IMR-90 (cell line): Measurements from ENCODE around the gene WASF1. TPM values are rescaled to one million over a fixed set of nuclear protein-coding genes. Genes with fewer than 3 reads are reported as not detected.

Experiments used
- ATAC-seq: fragments of 200-7000 bp; cut with Tn5 transposase; 2 replicates; pipeline ENCODE4 v1.9.1; 2020; ENCODE audit warnings: low read depth, mild to moderate bottlenecking, moderate library complexity
- BruUV-seq: library from RNA; stranded (reverse); fragments of 400-500 nt; replicated peaks from 2 replicates; lab custom pipeline; 2021; lab: Mats Ljungman, UMichigan
- CTCF ChIA-PET: fragments of 300-600 bp; formaldehyde crosslinking; extraction: SDS; loops from one replicate; lab custom pipeline; 2021; ENCODE audit warnings: antibody characterized with exemption; lab: Yijun Ruan, JAX
- POLR2A ChIA-PET: fragments of 300-600 bp; sonication (Branson Sonifier 250); formaldehyde crosslinking; loops from one replicate; lab custom pipeline; 2022; ENCODE audit warnings: antibody characterized with exemption; ENCODE audit not compliant: unreplicated experiment; lab: Charles Lee
- DNase-seq: peaks from one replicate; pipeline ENCODE4 v3.0.0; 2013
- H2AFZ ChIP-seq: replicated peaks from 2 replicates; pipeline ENCODE3; 2013; ENCODE audit warnings: low read length, mild to moderate bottlenecking; ENCODE audit not compliant: poor library complexity
- H2AK5ac ChIP-seq: 2 replicates; pipeline ENCODE4 v1.6.1; 2013; ENCODE audit warnings: low read depth, low read length, inconsistent platforms
- H2AK9ac ChIP-seq: replicated peaks from 2 replicates; pipeline ENCODE3; 2013; ENCODE audit warnings: mild to moderate bottlenecking, low read depth, low read length, moderate library complexity; ENCODE audit not compliant: poor library complexity
- H2BK120ac ChIP-seq: 2 replicates; pipeline ENCODE4 v1.6.1; 2013; ENCODE audit warnings: low read depth, low read length, inconsistent platforms
- H2BK15ac ChIP-seq: 3 replicates; pipeline ENCODE4 v1.6.1; 2013; ENCODE audit warnings: low read depth, low read length, inconsistent platforms
- H2BK20ac ChIP-seq: 2 replicates; pipeline ENCODE4 v1.6.1; 2013; ENCODE audit warnings: low read depth, mild to moderate bottlenecking, inconsistent platforms, low read length, moderate library complexity
- H2BK5ac ChIP-seq: 2 replicates; pipeline ENCODE4 v1.6.1; 2013; ENCODE audit warnings: mild to moderate bottlenecking, low read depth, low read length, inconsistent platforms; ENCODE audit not compliant: poor library complexity, severe bottlenecking
- H3K14ac ChIP-seq: replicated peaks from 2 replicates; pipeline ENCODE4 v1.6.1; 2013; ENCODE audit warnings: low read depth, low read length, inconsistent platforms
- H3K18ac ChIP-seq: 2 replicates; pipeline ENCODE4 v1.6.1; 2013; ENCODE audit warnings: low read depth, low read length, control low read depth
- H3K23ac ChIP-seq: 2 replicates; pipeline ENCODE4 v1.6.1; 2013; ENCODE audit warnings: low read depth, low read length, inconsistent platforms
- H3K27ac ChIP-seq: 2 replicates; pipeline ENCODE4 v1.5.1; 2013; ENCODE audit warnings: mild to moderate bottlenecking, control low read depth, low read length; ENCODE audit not compliant: insufficient read depth
- H3K27me3 ChIP-seq: 2 replicates; pipeline ENCODE4 v1.6.1; 2013; ENCODE audit warnings: low read length; ENCODE audit not compliant: control insufficient read depth, insufficient read depth
- H3K36me3 ChIP-seq: 2 replicates; pipeline ENCODE4 v1.6.1; 2013; ENCODE audit warnings: low read length, mixed read lengths; ENCODE audit not compliant: control insufficient read depth, insufficient read depth
- H3K4ac ChIP-seq: 2 replicates; pipeline ENCODE4 v1.6.1; 2013; ENCODE audit warnings: low read depth, low read length, inconsistent platforms
- H3K4me1 ChIP-seq: 2 replicates; pipeline ENCODE4 v1.6.1; 2013; ENCODE audit warnings: low read length, mixed read lengths; ENCODE audit not compliant: control insufficient read depth, insufficient read depth
- H3K4me2 ChIP-seq: 2 replicates; pipeline ENCODE4 v1.6.1; 2013; ENCODE audit warnings: low read depth, mild to moderate bottlenecking, control low read depth, low read length, moderate library complexity
- H3K4me3 ChIP-seq: 2 replicates; pipeline ENCODE4 v1.5.1; 2013; ENCODE audit warnings: low read depth, mild to moderate bottlenecking, control low read depth, low read length, moderate library complexity; ENCODE audit not compliant: insufficient read depth
- H3K56ac ChIP-seq: 2 replicates; pipeline ENCODE4 v1.6.1; 2013; ENCODE audit warnings: low read length, inconsistent platforms; ENCODE audit not compliant: insufficient read depth; ENCODE audit errors: extremely low read depth
- H3K79me1 ChIP-seq, 2 experiments: 2 replicates each; pipeline ENCODE4 v1.6.1; 2013; ENCODE audit warnings: low read length in 2 of 2, inconsistent platforms in 1 of 2, low read depth in 1 of 2
- H3K9ac ChIP-seq: 2 replicates; pipeline ENCODE4 v1.6.1; 2013; ENCODE audit warnings: low read depth, low read length, control low read depth
- H3K9me1 ChIP-seq: 2 replicates; pipeline ENCODE4 v1.6.1; 2013; ENCODE audit warnings: low read length, inconsistent platforms; ENCODE audit not compliant: insufficient read depth
- H3K9me3 ChIP-seq: 2 replicates; pipeline ENCODE4 v1.6.1; 2013; ENCODE audit warnings: low read length; ENCODE audit not compliant: control insufficient read depth, insufficient read depth
- H4K20me1 ChIP-seq: 2 replicates; pipeline ENCODE4 v1.6.1; 2013; ENCODE audit warnings: low read length, inconsistent platforms; ENCODE audit not compliant: insufficient read depth
- H4K5ac ChIP-seq: 2 replicates; pipeline ENCODE4 v1.6.1; 2013; ENCODE audit warnings: mild to moderate bottlenecking, low read depth, low read length, control low read depth
- H4K8ac ChIP-seq, 2 experiments: 2 replicates each; pipeline ENCODE4 v1.6.1; 2013; ENCODE audit warnings: low read depth in 2 of 2, low read length in 2 of 2, control low read depth in 1 of 2, inconsistent platforms in 1 of 2
- H4K91ac ChIP-seq: 2 replicates; pipeline ENCODE4 v1.6.1; 2013; ENCODE audit warnings: low read depth, low read length, inconsistent platforms; ENCODE audit not compliant: insufficient read depth
- CEBPB ChIP-seq: IDR thresholded peaks from 2 replicates; pipeline ENCODE4 v1.6.1; 2012; ENCODE audit warnings: low read depth, low read length, improper control_type of control experiment
- CHD1 ChIP-seq: IDR thresholded peaks from 2 replicates; pipeline ENCODE4 v1.6.1; 2012; ENCODE audit warnings: low read depth, low read length, improper control_type of control experiment
- CTCF ChIP-seq: conservative IDR thresholded peaks from 2 replicates; pipeline ENCODE4 v1.5.1; 2012; ENCODE audit warnings: mild to moderate bottlenecking, low read depth, low read length, improper control_type of control experiment
- ELK1 ChIP-seq: fragments of 150-350 bp; IDR thresholded peaks from 2 replicates; pipeline ENCODE4 v1.6.1; 2016; ENCODE audit warnings: low read depth, mild to moderate bottlenecking, low read length, moderate library complexity, borderline replicate concordance
- FOS ChIP-seq: fragments of 150-350 bp; IDR thresholded peaks from 2 replicates; pipeline ENCODE4 v1.6.1; 2016; ENCODE audit warnings: low read depth, low read length
- MAFK ChIP-seq: IDR thresholded peaks from 2 replicates; pipeline ENCODE4 v1.6.1; 2012; ENCODE audit warnings: low read depth, low read length, improper control_type of control experiment
- MAZ ChIP-seq: IDR thresholded peaks from 2 replicates; pipeline ENCODE4 v1.6.1; 2012; ENCODE audit warnings: low read depth, mild to moderate bottlenecking, low read length, improper control_type of control experiment, moderate library complexity, borderline replicate concordance
- MXI1 ChIP-seq: IDR thresholded peaks from 2 replicates; pipeline ENCODE4 v1.6.1; 2012; ENCODE audit warnings: low read depth, mild to moderate bottlenecking, low read length, moderate library complexity, borderline replicate concordance
- NFE2L2 ChIP-seq: fragments of 150-350 bp; IDR thresholded peaks from 2 replicates; pipeline ENCODE4 v1.6.1; 2016; ENCODE audit warnings: low read depth, mild to moderate bottlenecking, low read length
- POLR2A ChIP-seq: IDR thresholded peaks from 2 replicates; pipeline ENCODE4 v1.6.1; 2012; ENCODE audit warnings: mild to moderate bottlenecking, low read depth, low read length
- RAD21 ChIP-seq: IDR thresholded peaks from 2 replicates; pipeline ENCODE4 v1.6.1; 2012; ENCODE audit warnings: low read length, improper control_type of control experiment
- RCOR1 ChIP-seq: IDR thresholded peaks from 2 replicates; pipeline ENCODE4 v1.6.1; 2012; ENCODE audit warnings: mild to moderate bottlenecking, low read length, improper control_type of control experiment; ENCODE audit not compliant: insufficient replicate concordance
- RFX5 ChIP-seq: IDR thresholded peaks from 2 replicates; pipeline ENCODE4 v1.8.0; 2012; ENCODE audit warnings: low read depth, mild to moderate bottlenecking, low read length, moderate library complexity
- SMC3 ChIP-seq: fragments of 150-350 bp; IDR thresholded peaks from 2 replicates; pipeline ENCODE4 v1.6.1; 2016; ENCODE audit warnings: low read depth, mild to moderate bottlenecking, antibody characterized with exemption, low read length, moderate library complexity
- USF2 ChIP-seq: fragments of 150-350 bp; IDR thresholded peaks from 2 replicates; pipeline ENCODE4 v1.6.1; 2017; ENCODE audit warnings: mild to moderate bottlenecking, antibody characterized with exemption, low read length, low read depth
- WGBS, 2 experiments: methylation state at CpG; one replicate each; pipeline versions ENCODE4 v1.1.5 to v1.1.7; 2013; ENCODE audit warnings: missing lambda C conversion rate in 2 of 2; ENCODE audit not compliant: insufficient read length in 1 of 2; ENCODE audit errors: extremely low coverage in 2 of 2; 5-methylcytosine and 5-hydroxymethylcytosine counted together
- dilution Hi-C: fragments of 300-500 bp; cut with HindIII; formaldehyde crosslinking; loops from one replicate; pipeline ENCODE4 v1.14.3; 2018; ENCODE audit warnings: low sequenced_read_pairs; ENCODE audit not compliant: unreplicated experiment
- in situ Hi-C: fragments of 300-500 bp; cut with MboI; formaldehyde crosslinking; loops from 3 replicates; pipeline ENCODE4 v1.14.3; 2019; ENCODE audit warnings: low sequenced_read_pairs, inconsistent platforms, mixed read lengths
- intact Hi-C: fragments of 100-400 bp; cut with micrococcal nuclease; formaldehyde crosslinking; loops from 2 replicates; pipeline ENCODE4 v1.10.0; 2022
- polyA plus RNA-seq, 3 experiments: library from polyadenylated mRNA; depleted of rRNA; stranded (reverse); fragments of >200 nt; gene quantifications; 2 replicates each; pipeline ENCODE4 v1.2.3, GENCODE V29; 2012; ENCODE audit warnings: low replicate concordance in 1 of 3
- total RNA-seq: library from RNA; depleted of rRNA; stranded (reverse); fragments of >200 nt; gene quantifications from 2 replicates; pipeline ENCODE4 v1.2.3, GENCODE V29; 2012

The WASF1 gene
- total and polyA plus RNA-seq, 2 of the 4 experiments (the other 2 are of a cell fraction), result 3.0 to 17.3 TPM

GRCh38 chr6:110116258-110116657 lies 63.2 kb downstream of the WASF1 start:
- Histone ChIP-seq H3K4ac (no peak overlapping the region), H2AK5ac (no peak overlapping the region), H3K36me3 (no peaks in the 10 kb centered on the region), H4K91ac (no peak overlapping the region), H2BK5ac (no peak overlapping the region), H3K23ac (no peak overlapping the region), H3K9me3 (no peaks in the 10 kb centered on the region), H3K27me3 (no peaks in the 10 kb centered on the region), H4K20me1 (no peaks in the 10 kb centered on the region), H3K4me1 (no peaks in the 10 kb centered on the region), H2AK9ac (no peak overlapping the region), H3K14ac (no peak overlapping the region), H3K4me3 (no peak overlapping the region), H2BK20ac (no peak overlapping the region), H3K4me2 (no peak overlapping the region), H3K56ac (no peak overlapping the region), H3K79me1 (0 out of 4 replicates have a peak, but pooled peaks cover 0 to 4% of the 10 kb centered on the region in 2 experiments), H2BK120ac (no peak overlapping the region), H4K8ac (no peak overlapping the region), H3K18ac (no peak overlapping the region), H3K9me1 (no peaks in the 10 kb centered on the region), H2BK15ac (no peak overlapping the region), H2AFZ (no peak overlapping the region), H3K9ac (no peak overlapping the region), H3K27ac (no peak overlapping the region), H4K5ac (no peak overlapping the region)
- intact Hi-C loops (loop anchor here (5.0 kb wide), 1 partner anchor 51 kb away; no protein-coding TSS in a partner anchor), in situ Hi-C loops (no loop called here), dilution Hi-C loops (no loop called here)
- DNase-seq (no peak), ATAC-seq (no peak)
- POLR2A ChIA-PET, result no interaction called here
- no TSS peak for BruUV-seq
- 71% methylated on average over 1 of the region's 8 CpGs; no CpG with 5 or more reads in 1 of the 2 experiments for WGBS, 2 experiments
- TF ChIP-seq RCOR1, result no peak
- no peak for TF ChIP-seq MXI1
- no peak for TF ChIP-seq RAD21
- TF ChIP-seq CEBPB, result no peak
- TF ChIP-seq MAFK, result no peak
- TF ChIP-seq SMC3, result no peak
- no peak for TF ChIP-seq USF2
- TF ChIP-seq ELK1, result no peak
- no peak for TF ChIP-seq POLR2A
- TF ChIP-seq CHD1, result no peak
- no peak for TF ChIP-seq RFX5
- TF ChIP-seq NFE2L2, result no peak
- no peak for TF ChIP-seq MAZ
- no peak for TF ChIP-seq CTCF
- no peak for TF ChIP-seq FOS
- CTCF ChIA-PET, result no interaction called here
